IMR-90 (cell line): ENCODE results near the gene ANKDD1A.

Experiments
- POLR2A ChIP-seq: IDR thresholded peaks from 2 replicates; pipeline ENCODE4 v1.6.1; 2012; ENCODE audit warnings: mild to moderate bottlenecking, low read depth, low read length
- TF ChIP-seq, protein P1 (sequence below): conservative IDR thresholded peaks from 2 replicates; pipeline ENCODE4 v1.5.1; 2012; ENCODE audit warnings: mild to moderate bottlenecking, low read depth, low read length, improper control_type of control experiment

DNA sequence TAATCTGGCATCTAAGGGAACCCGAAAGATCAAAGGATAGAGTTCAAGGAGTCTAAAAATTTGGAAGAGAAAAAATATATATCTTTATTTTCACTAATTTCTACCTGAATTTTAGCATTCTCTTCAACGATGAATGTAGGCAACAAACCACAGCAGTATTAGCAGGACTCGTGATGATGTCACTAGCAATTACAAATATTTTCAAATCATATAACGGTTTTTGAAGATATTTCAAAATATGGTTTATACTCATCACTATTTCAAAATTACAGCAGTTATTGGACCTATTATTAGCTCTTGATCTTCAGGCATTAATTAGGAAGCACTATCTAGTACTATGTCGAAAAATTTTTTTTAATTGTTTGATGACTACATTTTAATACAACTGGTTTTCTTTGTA, 27.0 kb upstream of the ANKDD1A start:
- TF ChIP-seq, protein P1, sequence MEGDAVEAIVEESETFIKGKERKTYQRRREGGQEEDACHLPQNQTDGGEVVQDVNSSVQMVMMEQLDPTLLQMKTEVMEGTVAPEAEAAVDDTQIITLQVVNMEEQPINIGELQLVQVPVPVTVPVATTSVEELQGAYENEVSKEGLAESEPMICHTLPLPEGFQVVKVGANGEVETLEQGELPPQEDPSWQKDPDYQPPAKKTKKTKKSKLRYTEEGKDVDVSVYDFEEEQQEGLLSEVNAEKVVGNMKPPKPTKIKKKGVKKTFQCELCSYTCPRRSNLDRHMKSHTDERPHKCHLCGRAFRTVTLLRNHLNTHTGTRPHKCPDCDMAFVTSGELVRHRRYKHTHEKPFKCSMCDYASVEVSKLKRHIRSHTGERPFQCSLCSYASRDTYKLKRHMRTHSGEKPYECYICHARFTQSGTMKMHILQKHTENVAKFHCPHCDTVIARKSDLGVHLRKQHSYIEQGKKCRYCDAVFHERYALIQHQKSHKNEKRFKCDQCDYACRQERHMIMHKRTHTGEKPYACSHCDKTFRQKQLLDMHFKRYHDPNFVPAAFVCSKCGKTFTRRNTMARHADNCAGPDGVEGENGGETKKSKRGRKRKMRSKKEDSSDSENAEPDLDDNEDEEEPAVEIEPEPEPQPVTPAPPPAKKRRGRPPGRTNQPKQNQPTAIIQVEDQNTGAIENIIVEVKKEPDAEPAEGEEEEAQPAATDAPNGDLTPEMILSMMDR = no peak
- TF ChIP-seq POLR2A = no peak
